HEK293 (cell line): Measurements from ENCODE around the gene TRAPPC12.

Source experiments
- CTCF ChIA-PET: fragments of 350-600 bp; formaldehyde crosslinking; extraction: SDS; loops from one replicate; lab custom pipeline; 2021; ENCODE audit warnings: antibody characterized with exemption; lab: Yijun Ruan, JAX
- POLR2A ChIA-PET: fragments of 300-600 bp; formaldehyde crosslinking; extraction: SDS; loops from one replicate; lab custom pipeline; 2020; ENCODE audit warnings: antibody characterized with exemption, inconsistent platforms; lab: Yijun Ruan, JAX
- H3K27ac ChIP-seq: fragments of 200-500 bp; sonication (Bioruptor generic); 2 replicates; pipeline ENCODE4 v1.5.1; 2014; ENCODE audit warnings: low read depth, low read length, control low read depth, inconsistent platforms; ENCODE audit errors: extremely low read depth
- H3K36me3 ChIP-seq, 2 experiments: fragments of 200-500 bp in 1 of 2; sonication (Bioruptor generic) in 1 of 2; 1 replicate in 1 of 2; 2 replicates in 1 of 2; pipeline ENCODE4 v1.5.1; 2014 to 2017; ENCODE audit warnings: inconsistent platforms in 2 of 2, low read length in 2 of 2; ENCODE audit not compliant: control insufficient read depth in 2 of 2, insufficient read depth in 1 of 2
- H3K4me1 ChIP-seq: fragments of 200-500 bp; sonication (Bioruptor generic); 2 replicates; pipeline ENCODE4 v1.5.1; 2014; ENCODE audit warnings: mild to moderate bottlenecking, low read length, inconsistent platforms; ENCODE audit not compliant: control insufficient read depth, insufficient read depth
- H3K4me3 ChIP-seq: 2 replicates; pipeline ENCODE4 v1.5.1; 2011; ENCODE audit warnings: low read depth, mild to moderate bottlenecking, control low read depth, low read length, moderate library complexity
- H3K9me3 ChIP-seq: fragments of 200-500 bp; sonication (Bioruptor generic); 2 replicates; pipeline ENCODE4 v1.5.1; 2014; ENCODE audit warnings: low read depth, low read length, inconsistent platforms; ENCODE audit not compliant: control insufficient read depth, insufficient read depth
- BCL11B ChIP-seq: fragments of 450-650 bp; formaldehyde crosslinking; IDR thresholded peaks from 2 replicates; pipeline ENCODE4 v1.5.1; 2016; ENCODE audit warnings: low read depth, missing biosample characterization, missing genetic modification characterization
- IKZF3 ChIP-seq: fragments of 450-650 bp; IDR thresholded peaks from 2 replicates; pipeline ENCODE4 v1.5.0; 2018; ENCODE audit warnings: missing biosample characterization, mild to moderate bottlenecking, missing genetic modification characterization, moderate library complexity
- ZBTB21 ChIP-seq: fragments of 450-650 bp; formaldehyde crosslinking; IDR thresholded peaks from 2 replicates; pipeline ENCODE4 v1.5.1; 2017; ENCODE audit warnings: missing biosample characterization, missing genetic modification characterization
- ZNF202 ChIP-seq: fragments of 450-650 bp; formaldehyde crosslinking; IDR thresholded peaks from 2 replicates; pipeline ENCODE4 v1.5.1; 2016; ENCODE audit warnings: missing biosample characterization, missing genetic modification characterization, borderline replicate concordance
- ZNF514 ChIP-seq: fragments of 450-650 bp; formaldehyde crosslinking; IDR thresholded peaks from 2 replicates; pipeline ENCODE4 v1.5.1; 2016; ENCODE audit warnings: missing biosample characterization, missing genetic modification characterization
- ZNF624 ChIP-seq: fragments of 450-650 bp; formaldehyde crosslinking; IDR thresholded peaks from 2 replicates; pipeline ENCODE4 v1.5.1; 2017; ENCODE audit warnings: missing biosample characterization, missing genetic modification characterization
- ZNF792 ChIP-seq: fragments of 450-650 bp; formaldehyde crosslinking; IDR thresholded peaks from 2 replicates; pipeline ENCODE4 v1.5.1; 2016; ENCODE audit warnings: missing biosample characterization, missing genetic modification characterization
- ZNF837 ChIP-seq: fragments of 450-650 bp; formaldehyde crosslinking; IDR thresholded peaks from 2 replicates; pipeline ENCODE4 v1.5.1; 2016; ENCODE audit warnings: missing biosample characterization, missing genetic modification characterization
- TF ChIP-seq, protein P1 (sequence below): fragments of 450-650 bp; formaldehyde crosslinking; IDR thresholded peaks from 2 replicates; pipeline ENCODE4 v1.5.1; 2016; ENCODE audit warnings: missing biosample characterization, missing genetic modification characterization
- TF ChIP-seq, protein P2 (sequence below): fragments of 450-650 bp; formaldehyde crosslinking; IDR thresholded peaks from 2 replicates; pipeline ENCODE4 v1.5.1; 2016; ENCODE audit warnings: missing biosample characterization, missing genetic modification characterization
- TF ChIP-seq, protein P3 (sequence below): fragments of 450-650 bp; formaldehyde crosslinking; IDR thresholded peaks from 2 replicates; pipeline ENCODE4 v1.5.1; 2016; ENCODE audit warnings: missing biosample characterization, missing genetic modification characterization
- TF ChIP-seq, protein P4 (sequence below): fragments of 450-650 bp; formaldehyde crosslinking; IDR thresholded peaks from 2 replicates; pipeline ENCODE4 v1.5.1; 2016; ENCODE audit warnings: missing biosample characterization, missing genetic modification characterization
- TF ChIP-seq, protein P5 (sequence below): fragments of 450-650 bp; formaldehyde crosslinking; optimal IDR thresholded peaks from 2 replicates; pipeline ENCODE3; 2016; ENCODE audit warnings: missing biosample characterization, mild to moderate bottlenecking, missing genetic modification characterization
- TF ChIP-seq, protein P6 (sequence below): IDR thresholded peaks from 2 replicates; pipeline ENCODE4 v1.6.1; 2011; ENCODE audit warnings: mild to moderate bottlenecking, low read depth, low read length, borderline replicate concordance

Gene TRAPPC12

DNA sequence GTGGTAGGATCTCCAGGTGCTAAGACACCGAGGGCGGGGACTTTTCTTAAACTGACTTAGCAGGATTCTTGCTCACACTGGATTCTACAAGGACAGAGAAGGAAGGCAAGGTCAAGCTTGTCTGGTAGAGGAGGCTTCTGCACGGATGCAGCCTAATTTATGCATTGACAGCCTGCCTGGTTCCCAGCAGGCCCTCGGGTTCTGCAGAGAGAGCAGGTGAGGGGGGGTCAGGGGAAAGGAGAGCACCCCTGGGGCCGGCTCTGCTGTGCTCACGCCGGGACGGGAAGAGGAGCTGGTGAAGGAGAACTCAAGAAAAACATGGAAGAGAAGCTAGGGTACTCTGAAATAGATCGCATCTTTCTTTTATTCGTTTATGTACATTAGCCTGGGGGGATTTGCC, 93.5 kb downstream of the TRAPPC12 start:
- Histone ChIP-seq H3K4me3 (no peak overlapping the region), H3K36me3 (peaks cover 0 to 56% of the 10 kb centered on the region in 2 experiments), H3K27ac (no peak overlapping the region), H3K9me3 (no peaks in the 10 kb centered on the region), H3K4me1 (no peaks in the 10 kb centered on the region)
- POLR2A ChIA-PET, result no interaction called here
- TF ChIP-seq, protein P1, sequence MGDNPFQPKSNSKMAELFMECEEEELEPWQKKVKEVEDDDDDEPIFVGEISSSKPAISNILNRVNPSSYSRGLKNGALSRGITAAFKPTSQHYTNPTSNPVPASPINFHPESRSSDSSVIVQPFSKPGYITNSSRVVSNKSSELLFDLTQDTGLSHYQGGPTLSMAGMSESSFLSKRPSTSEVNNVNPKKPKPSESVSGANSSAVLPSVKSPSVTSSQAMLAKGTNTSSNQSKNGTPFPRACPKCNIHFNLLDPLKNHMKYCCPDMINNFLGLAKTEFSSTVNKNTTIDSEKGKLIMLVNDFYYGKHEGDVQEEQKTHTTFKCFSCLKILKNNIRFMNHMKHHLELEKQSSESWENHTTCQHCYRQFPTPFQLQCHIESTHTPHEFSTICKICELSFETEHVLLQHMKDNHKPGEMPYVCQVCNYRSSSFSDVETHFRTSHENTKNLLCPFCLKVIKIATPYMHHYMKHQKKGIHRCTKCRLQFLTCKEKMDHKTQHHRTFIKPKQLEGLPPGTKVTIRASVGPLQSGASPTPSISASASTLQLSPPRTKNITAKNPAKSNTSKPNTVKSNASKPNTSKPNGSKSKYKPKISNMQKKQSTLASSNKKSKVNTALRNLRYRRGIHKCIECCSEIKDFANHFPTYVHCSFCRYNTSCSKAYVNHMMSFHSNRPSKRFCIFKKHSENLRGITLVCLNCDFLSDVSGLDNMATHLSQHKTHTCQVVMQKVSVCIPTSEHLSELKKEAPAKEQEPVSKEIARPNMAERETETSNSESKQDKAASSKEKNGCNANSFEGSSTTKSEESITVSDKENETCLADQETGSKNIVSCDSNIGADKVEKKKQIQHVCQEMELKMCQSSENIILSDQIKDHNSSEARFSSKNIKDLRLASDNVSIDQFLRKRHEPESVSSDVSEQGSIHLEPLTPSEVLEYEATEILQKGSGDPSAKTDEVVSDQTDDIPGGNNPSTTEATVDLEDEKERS (tag by site-specific recombination), result no peak
- TF ChIP-seq ZNF837 (tag by site-specific recombination), result no peak
- TF ChIP-seq ZNF792 (tag by site-specific recombination), result no peak
- TF ChIP-seq, protein P2, sequence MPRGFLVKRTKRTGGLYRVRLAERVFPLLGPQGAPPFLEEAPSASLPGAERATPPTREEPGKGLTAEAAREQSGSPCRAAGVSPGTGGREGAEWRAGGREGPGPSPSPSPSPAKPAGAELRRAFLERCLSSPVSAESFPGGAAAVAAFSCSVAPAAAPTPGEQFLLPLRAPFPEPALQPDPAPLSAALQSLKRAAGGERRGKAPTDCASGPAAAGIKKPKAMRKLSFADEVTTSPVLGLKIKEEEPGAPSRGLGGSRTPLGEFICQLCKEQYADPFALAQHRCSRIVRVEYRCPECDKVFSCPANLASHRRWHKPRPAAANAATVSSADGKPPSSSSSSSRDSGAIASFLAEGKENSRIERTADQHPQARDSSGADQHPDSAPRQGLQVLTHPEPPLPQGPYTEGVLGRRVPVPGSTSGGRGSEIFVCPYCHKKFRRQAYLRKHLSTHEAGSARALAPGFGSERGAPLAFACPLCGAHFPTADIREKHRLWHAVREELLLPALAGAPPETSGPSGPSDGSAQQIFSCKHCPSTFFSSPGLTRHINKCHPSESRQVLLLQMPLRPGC, result no peak
- TF ChIP-seq, protein P3, sequence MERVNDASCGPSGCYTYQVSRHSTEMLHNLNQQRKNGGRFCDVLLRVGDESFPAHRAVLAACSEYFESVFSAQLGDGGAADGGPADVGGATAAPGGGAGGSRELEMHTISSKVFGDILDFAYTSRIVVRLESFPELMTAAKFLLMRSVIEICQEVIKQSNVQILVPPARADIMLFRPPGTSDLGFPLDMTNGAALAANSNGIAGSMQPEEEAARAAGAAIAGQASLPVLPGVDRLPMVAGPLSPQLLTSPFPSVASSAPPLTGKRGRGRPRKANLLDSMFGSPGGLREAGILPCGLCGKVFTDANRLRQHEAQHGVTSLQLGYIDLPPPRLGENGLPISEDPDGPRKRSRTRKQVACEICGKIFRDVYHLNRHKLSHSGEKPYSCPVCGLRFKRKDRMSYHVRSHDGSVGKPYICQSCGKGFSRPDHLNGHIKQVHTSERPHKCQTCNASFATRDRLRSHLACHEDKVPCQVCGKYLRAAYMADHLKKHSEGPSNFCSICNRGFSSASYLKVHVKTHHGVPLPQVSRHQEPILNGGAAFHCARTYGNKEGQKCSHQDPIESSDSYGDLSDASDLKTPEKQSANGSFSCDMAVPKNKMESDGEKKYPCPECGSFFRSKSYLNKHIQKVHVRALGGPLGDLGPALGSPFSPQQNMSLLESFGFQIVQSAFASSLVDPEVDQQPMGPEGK, result no peak
- TF ChIP-seq ZNF202 (tag by site-specific recombination), result no peak
- TF ChIP-seq, protein P4, sequence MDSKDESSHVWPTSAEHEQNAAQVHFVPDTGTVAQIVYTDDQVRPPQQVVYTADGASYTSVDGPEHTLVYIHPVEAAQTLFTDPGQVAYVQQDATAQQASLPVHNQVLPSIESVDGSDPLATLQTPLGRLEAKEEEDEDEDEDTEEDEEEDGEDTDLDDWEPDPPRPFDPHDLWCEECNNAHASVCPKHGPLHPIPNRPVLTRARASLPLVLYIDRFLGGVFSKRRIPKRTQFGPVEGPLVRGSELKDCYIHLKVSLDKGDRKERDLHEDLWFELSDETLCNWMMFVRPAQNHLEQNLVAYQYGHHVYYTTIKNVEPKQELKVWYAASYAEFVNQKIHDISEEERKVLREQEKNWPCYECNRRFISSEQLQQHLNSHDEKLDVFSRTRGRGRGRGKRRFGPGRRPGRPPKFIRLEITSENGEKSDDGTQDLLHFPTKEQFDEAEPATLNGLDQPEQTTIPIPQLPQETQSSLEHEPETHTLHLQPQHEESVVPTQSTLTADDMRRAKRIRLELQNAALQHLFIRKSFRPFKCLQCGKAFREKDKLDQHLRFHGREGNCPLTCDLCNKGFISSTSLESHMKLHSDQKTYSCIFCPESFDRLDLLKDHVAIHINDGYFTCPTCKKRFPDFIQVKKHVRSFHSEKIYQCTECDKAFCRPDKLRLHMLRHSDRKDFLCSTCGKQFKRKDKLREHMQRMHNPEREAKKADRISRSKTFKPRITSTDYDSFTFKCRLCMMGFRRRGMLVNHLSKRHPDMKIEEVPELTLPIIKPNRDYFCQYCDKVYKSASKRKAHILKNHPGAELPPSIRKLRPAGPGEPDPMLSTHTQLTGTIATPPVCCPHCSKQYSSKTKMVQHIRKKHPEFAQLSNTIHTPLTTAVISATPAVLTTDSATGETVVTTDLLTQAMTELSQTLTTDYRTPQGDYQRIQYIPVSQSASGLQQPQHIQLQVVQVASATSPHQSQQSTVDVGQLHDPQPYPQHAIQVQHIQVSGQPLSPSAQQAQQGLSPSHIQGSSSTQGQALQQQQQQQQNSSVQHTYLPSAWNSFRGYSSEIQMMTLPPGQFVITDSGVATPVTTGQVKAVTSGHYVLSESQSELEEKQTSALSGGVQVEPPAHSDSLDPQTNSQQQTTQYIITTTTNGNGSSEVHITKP (tag by site-specific recombination), result no peak
- TF ChIP-seq ZNF514 (tag by site-specific recombination), result no peak
- TF ChIP-seq BCL11B (tag by site-specific recombination), result no peak
- TF ChIP-seq, protein P5, sequence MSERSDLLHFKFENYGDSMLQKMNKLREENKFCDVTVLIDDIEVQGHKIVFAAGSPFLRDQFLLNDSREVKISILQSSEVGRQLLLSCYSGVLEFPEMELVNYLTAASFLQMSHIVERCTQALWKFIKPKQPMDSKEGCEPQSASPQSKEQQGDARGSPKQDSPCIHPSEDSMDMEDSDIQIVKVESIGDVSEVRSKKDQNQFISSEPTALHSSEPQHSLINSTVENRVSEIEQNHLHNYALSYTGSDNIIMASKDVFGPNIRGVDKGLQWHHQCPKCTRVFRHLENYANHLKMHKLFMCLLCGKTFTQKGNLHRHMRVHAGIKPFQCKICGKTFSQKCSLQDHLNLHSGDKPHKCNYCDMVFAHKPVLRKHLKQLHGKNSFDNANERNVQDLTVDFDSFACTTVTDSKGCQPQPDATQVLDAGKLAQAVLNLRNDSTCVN (tag by site-specific recombination), result no peak
- TF ChIP-seq, protein P6, sequence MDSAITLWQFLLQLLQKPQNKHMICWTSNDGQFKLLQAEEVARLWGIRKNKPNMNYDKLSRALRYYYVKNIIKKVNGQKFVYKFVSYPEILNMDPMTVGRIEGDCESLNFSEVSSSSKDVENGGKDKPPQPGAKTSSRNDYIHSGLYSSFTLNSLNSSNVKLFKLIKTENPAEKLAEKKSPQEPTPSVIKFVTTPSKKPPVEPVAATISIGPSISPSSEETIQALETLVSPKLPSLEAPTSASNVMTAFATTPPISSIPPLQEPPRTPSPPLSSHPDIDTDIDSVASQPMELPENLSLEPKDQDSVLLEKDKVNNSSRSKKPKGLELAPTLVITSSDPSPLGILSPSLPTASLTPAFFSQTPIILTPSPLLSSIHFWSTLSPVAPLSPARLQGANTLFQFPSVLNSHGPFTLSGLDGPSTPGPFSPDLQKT, result no peak
- no peak for TF ChIP-seq IKZF3 (tag by site-specific recombination)
- no peak for TF ChIP-seq ZBTB21 (tag by site-specific recombination)
- no peak for TF ChIP-seq ZNF624 (tag by site-specific recombination)
- CTCF ChIA-PET, result interaction anchor here (0.6 to 0.7 kb wide), 2 partner anchors 49 to 246 kb away, joined by 3 read pairs; no protein-coding TSS in a partner anchor
